Coronary artery (tissue), 2 donors: Measurements from ENCODE around the gene MORN1.

Experiments used
- DNase-seq: peaks from one replicate; pipeline ENCODE4 v3.0.0-alpha.2; 2017; ENCODE audit warnings: low spot score
- H3K27ac ChIP-seq, 2 donors: fragments of 200-600 bp; sonication (generic); one replicate each; pipeline ENCODE4 v1.5.1; 2016 to 2019
- H3K4me3 ChIP-seq: fragments of 200-600 bp; sonication (generic); 2 replicates; pipeline ENCODE4 v1.5.1; 2016; ENCODE audit warnings: mild to moderate bottlenecking, moderate library complexity
- TF ChIP-seq, protein P1 (sequence below): fragments of 200-600 bp; sonication (generic); IDR thresholded peaks from one replicate; pipeline ENCODE4 v1.5.1; 2019; ENCODE audit warnings: antibody characterized with exemption

MORN1 gene

DNA sequence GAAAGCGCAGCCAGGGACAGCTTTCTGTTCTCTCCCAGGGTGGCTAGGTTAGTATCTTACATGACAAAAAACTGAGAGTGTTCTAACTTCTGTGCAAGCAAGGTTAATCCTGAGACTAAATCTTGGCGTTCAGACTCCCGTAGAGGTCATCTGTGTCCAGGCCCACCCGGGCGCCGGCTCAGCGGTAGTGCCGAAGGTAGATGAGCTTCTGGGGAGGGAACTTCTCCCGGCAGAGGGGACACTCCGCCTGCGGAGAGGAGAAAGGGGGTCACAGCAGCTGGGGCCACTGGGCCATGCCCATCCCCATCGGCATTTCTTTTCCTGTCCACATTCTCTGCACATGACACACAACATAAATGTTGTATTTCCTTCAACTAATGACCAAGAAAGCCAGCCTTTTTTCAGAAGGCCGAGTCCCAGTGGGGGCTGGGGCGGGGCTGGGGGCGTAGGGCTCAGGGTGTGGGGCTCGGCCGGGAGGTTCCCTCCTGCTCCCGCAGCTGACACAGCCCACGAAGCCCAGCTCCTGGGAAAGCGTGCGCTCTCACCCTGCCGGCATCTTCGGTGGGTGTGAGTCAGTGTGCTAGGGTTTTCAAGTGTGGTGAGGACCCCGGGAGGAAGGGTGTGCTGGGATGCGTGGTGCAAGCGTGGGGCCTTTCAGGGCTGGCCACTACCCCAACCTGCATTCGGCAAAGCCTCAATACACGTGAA lies 14.4 kb upstream of the MORN1 start:
- no peak overlapping the region for H3K27ac ChIP-seq
- TF ChIP-seq, protein P1, sequence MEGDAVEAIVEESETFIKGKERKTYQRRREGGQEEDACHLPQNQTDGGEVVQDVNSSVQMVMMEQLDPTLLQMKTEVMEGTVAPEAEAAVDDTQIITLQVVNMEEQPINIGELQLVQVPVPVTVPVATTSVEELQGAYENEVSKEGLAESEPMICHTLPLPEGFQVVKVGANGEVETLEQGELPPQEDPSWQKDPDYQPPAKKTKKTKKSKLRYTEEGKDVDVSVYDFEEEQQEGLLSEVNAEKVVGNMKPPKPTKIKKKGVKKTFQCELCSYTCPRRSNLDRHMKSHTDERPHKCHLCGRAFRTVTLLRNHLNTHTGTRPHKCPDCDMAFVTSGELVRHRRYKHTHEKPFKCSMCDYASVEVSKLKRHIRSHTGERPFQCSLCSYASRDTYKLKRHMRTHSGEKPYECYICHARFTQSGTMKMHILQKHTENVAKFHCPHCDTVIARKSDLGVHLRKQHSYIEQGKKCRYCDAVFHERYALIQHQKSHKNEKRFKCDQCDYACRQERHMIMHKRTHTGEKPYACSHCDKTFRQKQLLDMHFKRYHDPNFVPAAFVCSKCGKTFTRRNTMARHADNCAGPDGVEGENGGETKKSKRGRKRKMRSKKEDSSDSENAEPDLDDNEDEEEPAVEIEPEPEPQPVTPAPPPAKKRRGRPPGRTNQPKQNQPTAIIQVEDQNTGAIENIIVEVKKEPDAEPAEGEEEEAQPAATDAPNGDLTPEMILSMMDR: no peak
- no peak for DNase-seq
- H3K4me3 ChIP-seq: no peak overlapping the region

- DNase-seq: no peak
- Histone ChIP-seq H3K4me3 (no peak overlapping the region), H3K27ac (no peak overlapping the region)
- TF ChIP-seq, protein P1: no peak
These were observed 13.6 kb upstream of the MORN1 start for GRCh38 chr1:2404890-2405511.

- Histone ChIP-seq H3K4me3 (no peak overlapping the region), H3K27ac (no peak overlapping the region)
- no peak for DNase-seq
- TF ChIP-seq, protein P1: no peak
These were observed 13.0 kb upstream of the MORN1 start for GRCh38 chr1:2404142-2404889.

DNA sequence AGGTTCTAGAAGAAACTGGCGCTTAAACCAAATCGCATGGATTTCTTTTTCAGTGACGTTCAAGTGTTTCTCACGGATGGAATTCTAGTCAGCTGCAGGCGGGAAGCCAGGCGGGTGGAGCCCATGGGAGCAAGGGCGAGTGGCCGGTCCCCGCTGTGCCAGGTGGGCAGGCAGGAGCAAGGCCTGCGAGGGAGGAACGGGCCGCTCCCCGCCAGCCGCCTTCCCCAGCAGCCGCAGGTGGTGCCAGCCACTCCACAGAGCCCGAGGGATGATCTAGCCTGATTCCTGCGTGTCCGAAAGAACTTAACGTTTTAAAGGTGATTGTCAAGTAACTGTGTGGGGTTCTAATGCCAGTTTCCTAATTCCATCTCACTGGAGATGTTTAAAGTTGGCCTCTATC lies 11.9 kb upstream of the MORN1 start:
- no peak overlapping the region for H3K4me3 ChIP-seq
- TF ChIP-seq, protein P1: no peak
- no peak overlapping the region for H3K27ac ChIP-seq
- DNase-seq: no peak

DNA sequence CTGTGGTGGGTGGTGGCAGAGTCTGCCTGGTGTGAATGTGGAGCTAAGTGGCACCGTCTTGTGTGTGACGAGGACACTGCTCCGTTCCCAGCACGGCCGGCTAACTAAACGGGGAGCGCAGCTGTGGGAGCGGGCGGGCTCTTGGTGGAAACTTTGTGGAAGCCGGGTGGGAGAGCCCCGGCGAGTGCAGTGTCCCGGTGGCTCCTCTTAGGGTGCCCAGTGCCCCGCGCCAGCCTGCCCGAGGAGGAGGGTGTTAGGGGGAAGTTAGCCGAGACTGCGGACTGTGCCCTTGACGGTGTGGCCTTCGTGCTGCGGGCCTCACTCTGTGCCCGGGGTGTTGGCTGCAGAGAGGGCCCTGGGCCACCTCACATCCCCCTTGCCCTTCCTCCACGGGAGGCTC lies 11.1 kb upstream of the MORN1 start:
- TF ChIP-seq, protein P1: no peak
- no peak for DNase-seq
- Histone ChIP-seq H3K27ac (no peak overlapping the region), H3K4me3 (no peak overlapping the region)

DNA sequence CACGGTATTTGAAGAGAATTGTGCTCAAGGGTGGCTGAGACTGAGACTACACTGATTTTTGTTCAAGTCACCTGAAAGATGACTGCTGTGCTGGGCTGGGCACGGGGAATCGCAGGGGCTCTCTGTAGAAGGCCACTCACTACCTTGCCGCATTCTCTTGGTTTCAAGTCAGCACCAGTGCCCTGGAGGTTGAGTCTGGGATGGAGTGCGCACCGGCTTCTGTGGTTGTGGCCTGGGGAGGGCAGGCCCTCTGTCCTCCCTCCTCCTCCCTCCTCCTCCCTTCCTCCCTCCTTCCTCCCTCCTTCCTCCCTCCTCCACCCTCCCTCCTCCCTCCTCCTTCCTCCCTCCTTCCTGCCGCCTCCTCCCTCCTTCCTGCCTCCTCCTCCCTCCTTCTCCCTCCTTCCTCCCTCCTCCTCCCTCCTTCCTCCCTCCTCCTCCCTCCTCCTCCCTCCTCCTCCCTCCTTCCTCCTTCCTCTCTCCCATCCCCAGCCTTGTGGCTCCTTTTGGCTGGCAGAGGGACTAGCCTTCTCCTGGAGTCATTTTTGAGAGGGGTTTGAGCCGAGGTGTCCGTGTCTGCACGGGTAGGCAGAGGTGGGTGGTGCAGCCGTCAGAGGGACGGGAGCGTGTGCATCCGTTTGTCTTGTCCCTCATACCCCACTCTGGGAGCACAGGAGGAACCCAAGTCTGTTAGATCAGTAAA lies 9.7 kb upstream of the MORN1 start:
- no peak overlapping the region for H3K4me3 ChIP-seq
- TF ChIP-seq, protein P1: no peak
- H3K27ac ChIP-seq: no peak overlapping the region
- DNase-seq: no peak
